Measurements from ENCODE around the gene SFMBT2. TPM values are rescaled to one million over a fixed set of nuclear protein-coding genes. Genes with fewer than 3 reads are reported as not detected.

The SFMBT2 gene
- total and polyA plus RNA-seq, 2 of the 13 experiments (the other 11 are each of a cell fraction or from before 2014, with no cell fraction given): 0.01 to 0.02 TPM

DNA sequence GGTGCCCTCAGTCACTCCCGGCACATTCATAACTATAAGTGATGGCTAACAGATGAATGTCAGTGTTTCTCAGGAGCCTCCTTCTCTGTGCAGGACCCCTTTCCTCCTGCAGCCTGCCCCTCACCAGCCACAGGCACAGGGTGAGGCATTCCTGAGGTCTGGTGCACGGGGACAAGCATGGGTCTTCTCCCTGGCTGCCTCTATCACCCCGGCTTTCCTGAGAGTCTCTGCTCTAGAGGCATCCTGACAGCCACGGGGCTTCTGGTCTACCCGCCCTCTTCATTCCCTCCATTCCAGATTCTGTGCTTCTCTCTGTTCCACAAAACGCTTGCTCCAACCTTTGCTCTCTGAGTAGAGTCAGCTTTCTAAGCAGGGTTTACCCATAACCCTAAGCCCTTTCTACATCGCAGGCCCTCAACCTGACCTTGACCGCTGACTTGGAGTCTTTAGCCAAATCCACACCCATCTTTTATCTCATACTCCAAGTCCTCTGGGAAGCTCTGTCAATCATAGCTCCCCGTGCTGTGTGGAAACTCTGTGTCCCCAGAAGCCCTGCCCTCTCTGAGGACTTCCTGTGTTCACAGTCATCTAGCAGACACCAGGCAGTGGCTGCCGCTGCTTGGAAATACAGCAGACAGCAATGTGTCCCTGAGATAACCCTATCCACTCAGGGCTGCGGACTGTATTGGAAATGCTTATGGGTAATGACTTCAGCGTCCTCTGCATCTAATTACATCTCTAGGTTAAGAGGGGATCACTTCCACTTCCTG lies 159.0 kb downstream of the SFMBT2 start:
- H3K4me3 ChIP-seq (replicated peaks in 1 of 3; ENCODE audit: insufficient read depth in 1 of 3, low read depth in 2 of 3, low read length in 3 of 3): no peak overlapping the region
- no peak overlapping the region for H3K27ac ChIP-seq (ENCODE audit: extremely low read length, insufficient read depth, low read length)
- ATAC-seq: no peak
- no peak overlapping the region for H3K4me2 ChIP-seq (ENCODE audit: low read depth, low read length)
- H4K20me1 ChIP-seq (ENCODE audit: insufficient read depth, low read length): no peaks in the 10 kb centered on the region
- H3K4me1 ChIP-seq (ENCODE audit: insufficient read depth, low read length): no peaks in the 10 kb centered on the region
- FAIRE-seq: no peak
- H3K36me3 ChIP-seq (replicated peaks in 1 of 2; ENCODE audit: control insufficient read depth in 1 of 2, insufficient read depth in 2 of 2, low read length in 2 of 2): no peaks in the 10 kb centered on the region
- H2AFZ ChIP-seq (ENCODE audit: low read length): no peak overlapping the region
- H3K79me2 ChIP-seq (ENCODE audit: insufficient read depth, low read length): no peaks in the 10 kb centered on the region
- H3K9me3 ChIP-seq (ENCODE audit: low read length): no peaks in the 10 kb centered on the region
- DNase-seq (ENCODE audit: low spot score): no peak
- WGBS (ENCODE audit: low lambda C conversion rate): 22% methylated on average over 9 of the region's 12 CpGs
- H3K9ac ChIP-seq (ENCODE audit: insufficient read depth, low read depth, low read length): no peak overlapping the region
- no peaks in the 10 kb centered on the region; a peak in 2 of 5 replicates for H3K27me3 ChIP-seq (ENCODE audit: control insufficient read depth in 1 of 2, insufficient read depth in 2 of 2, low read length in 2 of 2)
- in situ Hi-C loops (cut with HindIII; ENCODE audit: extremely low pct_ligation_motif_present, low pct_unique_long_range_greater_than_20kb): no loop called here
- BruUV-seq (replicated peaks): no TSS peak
- ChIA-PET CTCF (ENCODE audit: low intra/inter-chr PET ratio, low total read pairs) (no interaction called here), POLR2A (no interaction called here)
- intact Hi-C loops (cut with micrococcal nuclease; ENCODE audit: unreplicated experiment): no loop called here
- TF ChIP-seq, protein P1, sequence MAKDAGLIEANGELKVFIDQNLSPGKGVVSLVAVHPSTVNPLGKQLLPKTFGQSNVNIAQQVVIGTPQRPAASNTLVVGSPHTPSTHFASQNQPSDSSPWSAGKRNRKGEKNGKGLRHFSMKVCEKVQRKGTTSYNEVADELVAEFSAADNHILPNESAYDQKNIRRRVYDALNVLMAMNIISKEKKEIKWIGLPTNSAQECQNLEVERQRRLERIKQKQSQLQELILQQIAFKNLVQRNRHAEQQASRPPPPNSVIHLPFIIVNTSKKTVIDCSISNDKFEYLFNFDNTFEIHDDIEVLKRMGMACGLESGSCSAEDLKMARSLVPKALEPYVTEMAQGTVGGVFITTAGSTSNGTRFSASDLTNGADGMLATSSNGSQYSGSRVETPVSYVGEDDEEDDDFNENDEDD (CRISPR knock-in tag; IDR thresholded peaks at IDR 0.05; ENCODE audit: borderline replicate concordance): no peak
- TF ChIP-seq ZNF12 (CRISPR knock-in tag; IDR thresholded peaks at IDR 0.05): no peak
- TF ChIP-seq, protein P2, sequence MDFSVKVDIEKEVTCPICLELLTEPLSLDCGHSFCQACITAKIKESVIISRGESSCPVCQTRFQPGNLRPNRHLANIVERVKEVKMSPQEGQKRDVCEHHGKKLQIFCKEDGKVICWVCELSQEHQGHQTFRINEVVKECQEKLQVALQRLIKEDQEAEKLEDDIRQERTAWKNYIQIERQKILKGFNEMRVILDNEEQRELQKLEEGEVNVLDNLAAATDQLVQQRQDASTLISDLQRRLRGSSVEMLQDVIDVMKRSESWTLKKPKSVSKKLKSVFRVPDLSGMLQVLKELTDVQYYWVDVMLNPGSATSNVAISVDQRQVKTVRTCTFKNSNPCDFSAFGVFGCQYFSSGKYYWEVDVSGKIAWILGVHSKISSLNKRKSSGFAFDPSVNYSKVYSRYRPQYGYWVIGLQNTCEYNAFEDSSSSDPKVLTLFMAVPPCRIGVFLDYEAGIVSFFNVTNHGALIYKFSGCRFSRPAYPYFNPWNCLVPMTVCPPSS (IDR thresholded peaks at IDR 0.05): no peak
- no peak for TF ChIP-seq ATM (IDR thresholded peaks at IDR 0.05; ENCODE audit: borderline replicate concordance)
- TF ChIP-seq ZNF883 (CRISPR knock-in tag; IDR thresholded peaks at IDR 0.05; ENCODE audit: not compliant biosample characterization): no peak
- no peak for TF ChIP-seq SSRP1 (CRISPR knock-in tag; IDR thresholded peaks at IDR 0.05)
- no peak for TF ChIP-seq ZNF879 (CRISPR knock-in tag; IDR thresholded peaks at IDR 0.05)
- TF ChIP-seq SOX5 (CRISPR knock-in tag; IDR thresholded peaks at IDR 0.05; ENCODE audit: borderline replicate concordance): no peak
- TF ChIP-seq BORCS8-MEF2B (CRISPR knock-in tag; IDR thresholded peaks at IDR 0.05): no peak
- TF ChIP-seq ZNF430 (CRISPR knock-in tag; IDR thresholded peaks at IDR 0.05): no peak
- no peak for TF ChIP-seq NFIC (IDR thresholded peaks at IDR 0.05; ENCODE audit: low read length)
- TF ChIP-seq, protein P3, sequence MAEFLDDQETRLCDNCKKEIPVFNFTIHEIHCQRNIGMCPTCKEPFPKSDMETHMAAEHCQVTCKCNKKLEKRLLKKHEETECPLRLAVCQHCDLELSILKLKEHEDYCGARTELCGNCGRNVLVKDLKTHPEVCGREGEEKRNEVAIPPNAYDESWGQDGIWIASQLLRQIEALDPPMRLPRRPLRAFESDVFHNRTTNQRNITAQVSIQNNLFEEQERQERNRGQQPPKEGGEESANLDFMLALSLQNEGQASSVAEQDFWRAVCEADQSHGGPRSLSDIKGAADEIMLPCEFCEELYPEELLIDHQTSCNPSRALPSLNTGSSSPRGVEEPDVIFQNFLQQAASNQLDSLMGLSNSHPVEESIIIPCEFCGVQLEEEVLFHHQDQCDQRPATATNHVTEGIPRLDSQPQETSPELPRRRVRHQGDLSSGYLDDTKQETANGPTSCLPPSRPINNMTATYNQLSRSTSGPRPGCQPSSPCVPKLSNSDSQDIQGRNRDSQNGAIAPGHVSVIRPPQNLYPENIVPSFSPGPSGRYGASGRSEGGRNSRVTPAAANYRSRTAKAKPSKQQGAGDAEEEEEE (CRISPR knock-in tag; IDR thresholded peaks at IDR 0.05; ENCODE audit: borderline replicate concordance): no peak
- TF ChIP-seq, protein P4, sequence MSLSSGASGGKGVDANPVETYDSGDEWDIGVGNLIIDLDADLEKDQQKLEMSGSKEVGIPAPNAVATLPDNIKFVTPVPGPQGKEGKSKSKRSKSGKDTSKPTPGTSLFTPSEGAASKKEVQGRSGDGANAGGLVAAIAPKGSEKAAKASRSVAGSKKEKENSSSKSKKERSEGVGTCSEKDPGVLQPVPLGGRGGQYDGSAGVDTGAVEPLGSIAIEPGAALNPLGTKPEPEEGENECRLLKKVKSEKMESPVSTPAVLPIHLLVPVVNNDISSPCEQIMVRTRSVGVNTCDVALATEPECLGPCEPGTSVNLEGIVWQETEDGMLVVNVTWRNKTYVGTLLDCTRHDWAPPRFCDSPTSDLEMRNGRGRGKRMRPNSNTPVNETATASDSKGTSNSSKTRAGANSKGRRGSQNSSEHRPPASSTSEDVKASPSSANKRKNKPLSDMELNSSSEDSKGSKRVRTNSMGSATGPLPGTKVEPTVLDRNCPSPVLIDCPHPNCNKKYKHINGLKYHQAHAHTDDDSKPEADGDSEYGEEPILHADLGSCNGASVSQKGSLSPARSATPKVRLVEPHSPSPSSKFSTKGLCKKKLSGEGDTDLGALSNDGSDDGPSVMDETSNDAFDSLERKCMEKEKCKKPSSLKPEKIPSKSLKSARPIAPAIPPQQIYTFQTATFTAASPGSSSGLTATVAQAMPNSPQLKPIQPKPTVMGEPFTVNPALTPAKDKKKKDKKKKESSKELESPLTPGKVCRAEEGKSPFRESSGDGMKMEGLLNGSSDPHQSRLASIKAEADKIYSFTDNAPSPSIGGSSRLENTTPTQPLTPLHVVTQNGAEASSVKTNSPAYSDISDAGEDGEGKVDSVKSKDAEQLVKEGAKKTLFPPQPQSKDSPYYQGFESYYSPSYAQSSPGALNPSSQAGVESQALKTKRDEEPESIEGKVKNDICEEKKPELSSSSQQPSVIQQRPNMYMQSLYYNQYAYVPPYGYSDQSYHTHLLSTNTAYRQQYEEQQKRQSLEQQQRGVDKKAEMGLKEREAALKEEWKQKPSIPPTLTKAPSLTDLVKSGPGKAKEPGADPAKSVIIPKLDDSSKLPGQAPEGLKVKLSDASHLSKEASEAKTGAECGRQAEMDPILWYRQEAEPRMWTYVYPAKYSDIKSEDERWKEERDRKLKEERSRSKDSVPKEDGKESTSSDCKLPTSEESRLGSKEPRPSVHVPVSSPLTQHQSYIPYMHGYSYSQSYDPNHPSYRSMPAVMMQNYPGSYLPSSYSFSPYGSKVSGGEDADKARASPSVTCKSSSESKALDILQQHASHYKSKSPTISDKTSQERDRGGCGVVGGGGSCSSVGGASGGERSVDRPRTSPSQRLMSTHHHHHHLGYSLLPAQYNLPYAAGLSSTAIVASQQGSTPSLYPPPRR (CRISPR knock-in tag; IDR thresholded peaks at IDR 0.05; ENCODE audit: borderline replicate concordance): no peak

Measured in HepG2 (cell line).